Measurements from ENCODE around the gene SEC16A. TPM values are rescaled to one million over a fixed set of nuclear protein-coding genes. Genes with fewer than 3 reads are reported as not detected.

Gene SEC16A
- total RNA-seq: 89.9 to 92.2 TPM (median 90.2 TPM) in 3 replicates

- Mint-ChIP-seq H3K4me3 (peak within 1 kb of the TSS; percentile 94), H3K27ac (peak within 1 kb of the TSS; percentile 99), H3K36me3 (no peaks in the 10 kb centered on the region), H3K27me3 (ENCODE audit: low read depth) (no peaks in the 10 kb centered on the region), H3K9me3 (no peaks in the 10 kb centered on the region), H3K4me1 (peaks cover 24% of the 10 kb centered on the region)
- no peak for TF ChIP-seq CTCF (IDR thresholded peaks at IDR 0.05; ENCODE audit: unreplicated experiment)
- peak; percentile 100 for DNase-seq (ENCODE audit: low spot score in 2 of 2, unreplicated experiment in 2 of 2)
These were observed at the start of gene SEC16A for GRCh38 chr9:136482793-136483588. SEC16A (minus strand) TSS chr9:136483040; CDS start chr9:136477615, 5,425 bp downstream.

- H3K4me1 Mint-ChIP-seq: peaks cover 17% of the 10 kb centered on the region
- TF ChIP-seq CTCF (IDR thresholded peaks at IDR 0.05; ENCODE audit: unreplicated experiment): no peak
- peak overlapping the region; percentile 71 for H3K27ac Mint-ChIP-seq
- DNase-seq (ENCODE audit: low spot score in 2 of 2, unreplicated experiment in 2 of 2): no peak
- H3K4me3 Mint-ChIP-seq: no peak overlapping the region
- no peaks in the 10 kb centered on the region for H3K9me3 Mint-ChIP-seq
- H3K27me3 Mint-ChIP-seq (ENCODE audit: low read depth): no peaks in the 10 kb centered on the region
- no peaks in the 10 kb centered on the region for H3K36me3 Mint-ChIP-seq
These were observed 49.3 kb upstream of the SEC16A start for GRCh38 chr9:136531904-136532798.

- no peaks in the 10 kb centered on the region for H3K36me3 Mint-ChIP-seq
- no peaks in the 10 kb centered on the region for H3K27me3 Mint-ChIP-seq (ENCODE audit: low read depth)
- peak overlapping the region; percentile 30 for H3K27ac Mint-ChIP-seq
- peaks cover 17% of the 10 kb centered on the region for H3K4me1 Mint-ChIP-seq
- H3K4me3 Mint-ChIP-seq: no peak overlapping the region
- no peaks in the 10 kb centered on the region for H3K9me3 Mint-ChIP-seq
- no peak for TF ChIP-seq CTCF (IDR thresholded peaks at IDR 0.05; ENCODE audit: unreplicated experiment)
- DNase-seq (ENCODE audit: low spot score in 2 of 2, unreplicated experiment in 2 of 2): no peak
These were observed 48.5 kb upstream of the SEC16A start for GRCh38 chr9:136531186-136531903.

- H3K27me3 Mint-ChIP-seq (ENCODE audit: low read depth): no peaks in the 10 kb centered on the region
- H3K4me3 Mint-ChIP-seq: no peak overlapping the region
- H3K27ac Mint-ChIP-seq: no peak overlapping the region
- peaks cover 17% of the 10 kb centered on the region for H3K4me1 Mint-ChIP-seq
- DNase-seq (ENCODE audit: low spot score in 2 of 2, unreplicated experiment in 2 of 2): no peak
- H3K9me3 Mint-ChIP-seq: no peaks in the 10 kb centered on the region
- no peak for TF ChIP-seq CTCF (IDR thresholded peaks at IDR 0.05; ENCODE audit: unreplicated experiment)
- H3K36me3 Mint-ChIP-seq: no peaks in the 10 kb centered on the region
These were observed 47.7 kb upstream of the SEC16A start for GRCh38 chr9:136530461-136531089.

Data from mesothelial cell of epicardium (in vitro differentiated cells).